HG03066 (cell line): ENCODE results near the gene TEX51.

Experiments used
- ATAC-seq: cut with Tn5 transposase; IDR thresholded peaks from one replicate; pipeline ENCODE4 v1.9.1; 2021; ENCODE audit warnings: low read depth; ENCODE audit not compliant: unreplicated experiment

TEX51 gene

GRCh38 chr2:126890551-126891450, 7.9 kb upstream of the TEX51 start:
- ATAC-seq, result no peak

- no peak for ATAC-seq
Measured at GRCh38 chr2:126891681-126892500, 6.8 kb upstream of the TEX51 start.

- no peak for ATAC-seq
Measured at GRCh38 chr2:126893153-126893552, 5.5 kb upstream of the TEX51 start.

- no peak for ATAC-seq
Measured at GRCh38 chr2:126893606-126894005, 5.1 kb upstream of the TEX51 start.

GRCh38 chr2:126894082-126894481, 4.6 kb upstream of the TEX51 start:
- ATAC-seq, result no peak

- no peak for ATAC-seq
Measured at GRCh38 chr2:126894585-126895182, 4.0 kb upstream of the TEX51 start.

GRCh38 chr2:126895336-126895735, 3.4 kb upstream of the TEX51 start:
- ATAC-seq, result no peak

GRCh38 chr2:126896471-126896870, 2.2 kb upstream of the TEX51 start:
- ATAC-seq, result no peak

GRCh38 chr2:126899616-126900185, 1.0 kb downstream of the TEX51 start:
- no peak for ATAC-seq

GRCh38 chr2:126900646-126901319, 2.1 kb downstream of the TEX51 start:
- ATAC-seq, result no peak

GRCh38 chr2:126901459-126901858, 2.8 kb downstream of the TEX51 start:
- ATAC-seq, result no peak

- no peak for ATAC-seq
Measured at GRCh38 chr2:126902152-126902835, 3.6 kb downstream of the TEX51 start.

- no peak for ATAC-seq
Measured at GRCh38 chr2:126902859-126903258, 4.2 kb downstream of the TEX51 start.

GRCh38 chr2:126905991-126906390, 7.3 kb downstream of the TEX51 start:
- no peak for ATAC-seq

- ATAC-seq, result no peak
Measured at GRCh38 chr2:126906781-126907180, 8.1 kb downstream of the TEX51 start.

- ATAC-seq, result peak; percentile 53
Measured at GRCh38 chr2:126907671-126908070, 9.0 kb downstream of the TEX51 start.

- no peak for ATAC-seq
Measured at GRCh38 chr2:126908721-126909177, 10.1 kb downstream of the TEX51 start.

GRCh38 chr2:126909366-126909765, 10.7 kb downstream of the TEX51 start:
- no peak for ATAC-seq

- no peak for ATAC-seq
Measured at GRCh38 chr2:126909781-126910180, 11.1 kb downstream of the TEX51 start.

GRCh38 chr2:126910637-126911036, 11.9 kb downstream of the TEX51 start:
- ATAC-seq, result no peak
